ENCODE results near the gene DPP8.

The DPP8 gene

DNA sequence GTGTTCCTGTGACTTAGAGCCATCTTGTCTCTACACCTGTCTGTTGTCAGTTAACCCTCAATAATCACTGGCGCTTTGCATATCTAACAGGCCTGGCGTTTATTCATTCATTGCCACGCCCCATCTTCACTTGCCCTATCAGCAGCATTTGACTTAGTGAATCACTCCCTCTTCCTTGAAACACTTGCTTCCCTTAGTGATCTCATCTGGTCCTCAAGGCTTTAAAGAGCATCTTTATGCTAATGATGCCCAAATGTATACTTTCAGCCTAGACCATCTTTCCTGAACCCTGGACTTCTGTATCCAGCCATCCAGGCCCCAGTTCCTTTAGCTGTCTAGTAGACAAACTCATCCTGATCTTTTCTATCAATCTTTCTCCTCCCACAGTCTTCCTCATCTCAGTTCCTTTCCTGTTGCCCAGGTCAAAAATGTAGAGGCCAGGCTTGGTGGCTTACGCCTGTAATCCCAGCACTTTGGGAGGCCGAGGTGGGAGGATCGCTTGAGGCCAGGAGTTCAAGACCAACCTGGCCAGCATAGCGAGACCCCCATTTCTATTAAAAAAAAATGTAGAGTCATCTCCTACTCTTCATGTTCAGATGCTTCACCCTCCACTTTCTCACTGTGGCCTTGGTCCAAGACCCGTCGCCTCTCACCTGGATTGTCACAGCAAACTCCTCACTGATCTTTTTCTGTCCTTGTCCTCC is 93.4 kb downstream of the DPP8 start:
- DNase-seq, result peak; percentile 25 to 56

DNA sequence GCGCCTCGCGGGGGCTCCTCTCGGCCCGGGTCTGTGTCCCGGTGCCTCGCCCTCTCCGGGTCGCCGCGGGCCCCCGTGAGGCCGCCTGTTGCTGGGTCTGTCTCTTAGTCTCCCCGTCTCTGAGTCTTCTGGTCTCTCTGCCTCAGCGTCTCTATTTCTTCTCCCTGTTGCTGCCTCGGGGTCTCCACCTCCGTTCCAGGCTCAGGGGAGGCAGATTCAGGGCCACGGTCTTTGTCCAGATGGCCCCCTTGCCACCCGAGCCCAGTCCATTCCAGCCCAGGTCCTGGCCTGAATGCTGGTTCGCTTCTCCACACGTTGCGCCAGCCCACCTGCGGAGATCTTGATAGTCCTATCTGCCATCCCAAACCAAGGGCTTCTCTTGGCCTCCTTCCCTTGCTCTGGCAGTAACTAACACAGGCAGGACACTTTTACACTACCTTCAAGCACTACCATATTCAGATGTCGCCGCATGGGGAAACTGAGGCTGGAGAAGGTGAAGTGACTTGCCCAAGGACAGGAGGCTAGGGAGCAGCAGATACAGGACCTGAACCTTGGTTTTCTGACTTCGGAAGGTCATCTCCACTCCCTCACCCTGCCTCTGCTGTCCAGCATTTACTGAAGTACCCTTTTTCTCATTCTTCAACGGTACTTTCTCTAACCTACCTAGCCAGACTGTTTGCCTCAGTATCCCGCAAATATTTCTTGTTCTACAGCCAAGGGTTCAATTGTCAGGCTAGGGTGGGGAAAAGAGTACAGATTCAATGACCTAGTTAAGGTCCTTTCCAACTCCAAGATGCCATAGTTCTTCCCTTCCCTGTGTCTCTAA is 94.1 kb downstream of the DPP8 start:
- peak in 1 of 2 experiments; percentile 25 for DNase-seq

- DNase-seq, result peak; percentile 97 to 99
These were observed 95.9 kb downstream of the DPP8 start for GRCh38 chr15:65421360-65422215.

DNA sequence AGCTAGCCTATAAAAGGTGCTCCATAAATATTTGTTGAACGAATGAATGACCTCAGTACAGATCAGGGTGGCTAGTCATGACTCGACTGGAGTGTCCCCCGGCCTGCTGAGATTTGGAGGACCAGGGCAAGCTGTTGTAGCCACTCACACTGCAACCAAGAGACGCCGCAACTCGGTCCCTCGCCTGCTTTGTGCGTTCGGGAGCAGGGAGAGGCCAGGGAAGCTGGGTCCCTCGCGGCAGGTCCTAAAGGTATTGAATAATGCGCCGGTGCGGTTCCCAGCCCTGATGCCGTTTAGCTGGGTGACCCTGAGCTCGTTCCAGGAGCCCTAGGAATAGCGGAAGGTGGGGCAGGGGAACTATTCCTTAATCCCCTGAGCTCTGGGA is 96.5 kb downstream of the DPP8 start:
- DNase-seq, result no peak

DNA sequence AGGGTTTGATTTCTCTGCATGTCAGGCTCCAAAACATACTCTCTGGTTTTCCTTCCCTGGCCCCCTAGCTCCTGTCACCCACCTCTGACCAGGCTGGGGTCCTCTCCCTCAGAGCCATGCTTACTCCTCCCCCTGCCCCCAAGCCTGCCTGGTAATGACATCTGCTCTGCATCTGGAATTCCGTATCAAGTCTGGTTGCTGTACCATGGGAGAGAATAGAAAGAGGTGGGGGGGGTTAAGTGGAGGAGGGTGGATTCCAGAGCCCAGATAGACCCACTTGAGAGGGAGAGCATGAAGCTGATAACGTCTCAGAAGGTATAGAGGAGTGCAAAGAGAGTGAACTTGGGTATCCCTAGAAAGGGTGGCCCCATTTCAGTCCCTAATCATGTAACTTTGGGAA is 98.9 kb downstream of the DPP8 start:
- no peak for DNase-seq

GRCh38 chr15:65416845-65417416 is 100.6 kb downstream of the DPP8 start:
- DNase-seq, result peak; percentile 75 to 86

GRCh38 chr15:65414841-65415621 is 102.5 kb downstream of the DPP8 start:
- peak; percentile 94 to 98 for DNase-seq

- DNase-seq, result no peak
These were observed 103.7 kb downstream of the DPP8 start for GRCh38 chr15:65413760-65414144.

DNA sequence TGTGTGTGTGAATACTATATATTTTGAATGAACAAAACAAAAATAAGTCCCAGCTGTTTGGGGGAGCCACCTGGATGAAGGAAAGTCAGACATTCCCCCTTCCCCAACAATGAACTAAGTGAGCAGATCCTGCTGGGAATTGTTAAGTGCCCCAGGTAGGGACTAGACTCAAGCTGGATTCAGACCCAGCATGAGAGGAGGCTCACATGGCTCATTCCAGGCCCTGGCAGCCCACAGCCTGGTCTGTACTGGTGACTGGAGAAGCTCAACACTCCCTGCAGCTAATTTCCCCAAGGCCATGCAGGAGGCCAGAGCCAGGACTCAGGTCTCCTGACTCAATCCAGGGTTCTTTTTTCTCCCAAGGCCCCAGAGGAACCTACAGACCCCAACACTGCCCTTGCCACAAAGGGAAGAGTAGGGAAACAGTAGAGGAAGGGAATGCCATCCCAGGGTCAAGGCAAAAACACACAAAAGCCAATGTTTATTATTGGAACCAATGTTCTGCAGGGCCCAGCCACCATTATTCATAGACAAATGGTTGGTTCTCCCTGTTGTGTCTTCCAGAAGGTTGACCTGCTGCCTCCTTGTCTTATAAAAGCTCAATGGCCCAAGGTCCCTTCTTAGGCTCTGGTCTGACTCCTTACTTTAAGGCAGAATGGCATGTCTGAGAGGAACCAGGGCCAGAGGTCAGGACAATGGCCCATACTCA is 104.3 kb downstream of the DPP8 start:
- no peak for DNase-seq

DNA sequence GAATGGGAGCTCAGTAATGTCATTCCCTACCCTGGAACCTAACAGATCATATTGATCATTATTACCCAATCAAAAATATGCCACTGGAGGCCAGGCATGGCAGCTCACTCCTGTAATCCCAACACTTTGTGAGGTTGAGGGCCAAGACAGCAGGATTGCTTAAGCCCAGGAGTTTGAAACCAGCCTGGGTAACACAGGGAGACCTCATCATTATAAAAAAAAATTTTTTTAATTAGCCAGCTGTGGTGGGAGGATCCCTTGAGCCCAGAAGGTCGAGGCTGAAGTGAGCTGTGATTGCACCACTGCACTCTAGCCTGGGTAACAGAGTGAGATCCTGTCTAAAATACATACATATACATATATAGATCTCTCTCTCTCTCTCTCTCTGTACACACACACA is 104.9 kb downstream of the DPP8 start:
- peak in 1 of 2 experiments; percentile 23 for DNase-seq

DNA sequence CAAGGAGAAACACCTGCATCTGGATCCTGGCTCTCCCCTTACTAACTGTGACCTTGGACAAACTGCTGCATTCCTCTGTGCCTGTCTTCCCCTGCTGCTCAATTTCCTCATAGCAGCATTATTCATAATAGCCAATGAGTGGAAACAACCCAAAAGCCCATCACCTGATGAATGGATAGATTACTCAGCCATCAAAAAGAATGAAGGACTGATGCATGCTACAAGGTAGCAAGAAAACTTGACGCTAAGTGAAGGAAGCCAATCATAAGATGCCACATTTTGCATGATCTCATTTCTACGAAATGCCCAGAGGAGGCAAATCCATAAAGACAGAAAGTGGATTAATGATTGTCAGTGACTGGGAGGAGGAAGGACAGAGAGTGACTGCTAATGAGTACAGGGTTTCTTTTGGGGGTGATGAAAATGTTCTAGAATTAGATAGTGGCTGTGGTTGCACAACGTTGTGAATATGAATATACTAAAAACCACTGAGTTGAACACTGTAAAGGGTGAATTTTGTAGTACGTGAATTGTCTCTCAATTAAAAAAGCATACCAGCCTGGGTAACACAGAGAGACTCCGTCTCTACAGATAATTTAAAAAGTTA is 105.9 kb downstream of the DPP8 start:
- DNase-seq, result no peak

DNA sequence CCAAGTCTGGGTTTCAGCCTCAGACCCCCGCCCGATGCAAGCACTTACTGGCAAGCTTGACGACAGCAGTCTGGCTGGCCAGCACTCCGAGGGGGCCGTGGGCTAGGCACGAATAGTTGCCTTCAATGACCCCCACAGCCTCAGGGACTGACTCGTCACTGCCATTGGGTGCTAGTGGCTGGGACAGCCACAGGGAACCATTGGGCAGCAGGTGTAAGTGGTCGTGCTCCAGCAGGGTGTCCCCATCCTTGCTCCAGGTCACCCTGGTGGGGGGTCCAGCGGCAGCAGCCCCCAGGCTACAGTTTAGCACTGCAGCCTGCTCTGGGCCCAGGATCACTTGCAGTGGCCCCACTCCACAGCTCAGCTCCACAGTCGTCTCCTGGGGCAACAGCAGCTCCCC is 106.5 kb downstream of the DPP8 start:
- DNase-seq, result no peak

- no peak for DNase-seq
These were observed 107.5 kb downstream of the DPP8 start for GRCh38 chr15:65410036-65410435.

- no peak for DNase-seq
These were observed 108.4 kb downstream of the DPP8 start for GRCh38 chr15:65409036-65409631.

- no peak for DNase-seq
These were observed 109.0 kb downstream of the DPP8 start for GRCh38 chr15:65408324-65409035.

DNA sequence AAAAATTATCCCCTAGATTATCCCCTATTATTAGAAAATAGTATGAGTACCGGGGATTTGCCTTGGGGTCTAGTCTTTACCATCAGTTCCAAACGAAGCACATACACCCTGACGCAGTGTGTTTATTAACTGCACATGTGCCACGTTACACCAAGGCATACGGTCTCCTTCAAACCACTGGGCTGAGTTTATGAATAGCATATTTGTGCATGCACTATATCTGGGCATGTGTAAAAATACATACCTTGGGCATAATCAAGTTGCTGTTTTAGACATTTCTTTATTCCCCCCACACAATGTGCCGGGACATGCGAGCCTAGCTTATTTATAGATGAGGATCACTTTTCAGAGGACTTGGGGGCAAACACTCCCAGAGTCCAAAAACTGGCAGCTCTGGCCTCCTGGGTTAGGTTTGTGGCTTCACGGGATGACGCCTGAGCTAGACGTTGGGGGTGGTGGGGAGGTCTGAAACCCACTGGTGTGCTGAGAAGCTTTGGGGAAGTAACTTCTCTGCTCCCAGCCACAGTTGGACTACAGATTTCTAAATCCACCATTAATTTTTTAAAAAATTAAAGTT is 111.0 kb downstream of the DPP8 start:
- DNase-seq, result no peak

GRCh38 chr15:65405791-65406423 is 111.6 kb downstream of the DPP8 start:
- peak; percentile 88 to 91 for DNase-seq

DNA sequence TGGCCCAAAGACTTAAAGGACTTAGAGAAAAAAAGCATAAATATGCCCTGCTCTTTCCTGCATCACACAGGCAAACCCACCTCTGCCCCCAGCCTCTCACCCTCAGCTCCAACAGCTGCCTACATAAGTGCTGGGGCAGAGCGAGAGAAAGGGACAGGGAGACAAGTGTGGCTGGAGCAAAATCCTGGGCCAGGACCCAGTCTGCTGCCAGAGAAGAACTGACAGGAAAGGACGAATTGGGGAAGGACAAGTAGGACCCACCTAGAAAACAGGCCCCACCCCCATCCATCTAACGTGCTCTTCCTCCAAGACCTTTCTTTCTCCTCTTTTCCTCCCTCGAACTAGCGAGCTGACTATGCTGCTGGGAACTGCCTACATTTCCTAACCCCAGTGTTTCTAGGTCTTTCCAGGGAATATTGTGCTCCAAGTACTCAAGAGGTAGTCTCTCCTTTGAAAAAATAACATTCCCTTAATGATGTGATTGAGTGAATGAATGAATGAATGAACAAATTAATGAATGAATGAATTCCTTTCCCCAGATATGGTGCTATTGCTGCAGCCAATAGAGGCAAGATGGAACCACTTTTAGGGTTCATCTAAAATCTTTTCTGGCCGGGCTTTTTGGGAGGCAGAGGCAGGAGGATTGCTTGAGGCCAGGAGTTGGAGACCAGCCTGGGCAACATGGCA is 113.2 kb downstream of the DPP8 start:
- no peak for DNase-seq

All from NCI-H524 (cell line).